Measurements from ENCODE around the gene OR4E1. TPM values are rescaled to one million over a fixed set of nuclear protein-coding genes. Genes with fewer than 3 reads are reported as not detected.

OR4E1 gene
- polyA plus RNA-seq, 2 of the 4 experiments (the other 2 are of a cell fraction), result not detected

DNA sequence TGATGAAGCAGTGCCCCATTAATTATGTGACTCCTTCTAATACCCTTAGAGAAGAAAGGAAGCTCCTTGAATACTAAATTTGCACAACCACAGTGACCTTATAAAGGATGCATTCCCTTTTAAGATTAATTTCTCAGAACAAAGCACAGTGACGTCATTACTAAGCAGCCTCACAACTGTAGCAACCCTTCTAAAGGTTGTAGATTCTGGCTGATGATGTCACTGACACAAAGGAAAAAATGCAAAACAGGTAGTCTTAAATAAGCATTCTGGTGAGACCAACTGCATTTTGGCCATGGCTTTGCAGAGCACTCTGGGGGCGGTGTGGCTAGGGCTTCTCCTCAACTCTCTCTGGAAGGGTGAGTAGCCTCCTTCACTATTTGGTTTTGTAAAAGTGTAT lies 38.4 kb upstream of the OR4E1 start:
- WGBS (ENCODE audit: missing lambda C conversion rate), result 40% methylated on average over 2 of the region's 2 CpGs
- DNase-seq (ENCODE audit: low read depth in 1 of 2, low spot score in 1 of 2) (no peak), ATAC-seq (no peak), FAIRE-seq (no peak)
- Histone ChIP-seq H3K4me1 (no peaks in the 10 kb centered on the region), H3K9me3 (peaks cover under 1% of the 10 kb centered on the region; the same call in 1 of the 3 replicates), H3K27ac (no peak overlapping the region), H3K4me2 (no peak overlapping the region), H3K4me3 (no peak overlapping the region)
- ChIA-PET CTCF (interaction anchor here (0.9 to 1.9 kb wide), 10 partner anchors 9 to 140 kb away, joined by 3 to 8 read pairs (median 4); no protein-coding TSS in a partner anchor), POLR2A (no interaction called here)
- TF ChIP-seq ESRRA (IDR thresholded peaks at IDR 0.05; ENCODE audit: borderline replicate concordance, low read length), result no peak

DNA sequence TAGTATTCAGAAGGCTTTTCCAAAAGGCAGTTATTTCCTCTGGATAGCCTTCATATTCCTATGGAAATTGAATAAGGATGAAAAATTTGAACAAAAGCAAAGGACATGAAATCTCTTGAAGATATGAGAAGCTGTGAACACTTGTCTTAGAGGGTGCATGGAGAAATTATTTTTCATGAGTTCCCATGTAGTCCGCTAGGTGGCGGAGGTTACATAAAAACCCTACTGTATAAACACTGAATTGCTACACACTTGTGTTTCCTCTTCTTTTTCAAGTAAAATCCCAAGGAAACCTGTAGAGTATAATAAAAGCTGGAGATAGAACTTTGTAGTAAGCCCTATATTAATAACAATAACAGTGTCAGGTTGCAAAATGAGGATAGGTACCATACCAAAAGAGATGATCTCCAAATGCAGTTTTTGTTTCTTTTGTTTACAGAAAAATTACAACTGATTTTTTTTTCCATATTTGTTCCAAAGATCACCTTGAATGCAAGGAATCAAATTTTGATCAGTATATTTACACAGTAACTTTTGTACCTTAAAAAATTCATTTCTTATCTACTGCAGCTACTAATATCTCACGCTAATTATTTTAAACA lies 37.8 kb upstream of the OR4E1 start:
- TF ChIP-seq RAD21 (conservative IDR thresholded peaks at IDR 0.05 in 1 of 2, IDR thresholded peaks at IDR 0.05 in 1 of 2) (peak in 1 of 2 experiments; percentile 33; a peak in 2 of 5 replicates), HEYL (CRISPR knock-in tag; IDR thresholded peaks at IDR 0.05) (no peak), CEBPB (IDR thresholded peaks at IDR 0.05) (0 out of 4 replicates have a peak, but pooled peaks of 1 of the 2 experiments have one; percentile 8), BHLHE40 (IDR thresholded peaks at IDR 0.05; ENCODE audit: low read depth, low read length) (no peak), HOXB13 (CRISPR knock-in tag; IDR thresholded peaks at IDR 0.05; ENCODE audit: low read depth) (no peak)
- TF ChIP-seq, protein P1, sequence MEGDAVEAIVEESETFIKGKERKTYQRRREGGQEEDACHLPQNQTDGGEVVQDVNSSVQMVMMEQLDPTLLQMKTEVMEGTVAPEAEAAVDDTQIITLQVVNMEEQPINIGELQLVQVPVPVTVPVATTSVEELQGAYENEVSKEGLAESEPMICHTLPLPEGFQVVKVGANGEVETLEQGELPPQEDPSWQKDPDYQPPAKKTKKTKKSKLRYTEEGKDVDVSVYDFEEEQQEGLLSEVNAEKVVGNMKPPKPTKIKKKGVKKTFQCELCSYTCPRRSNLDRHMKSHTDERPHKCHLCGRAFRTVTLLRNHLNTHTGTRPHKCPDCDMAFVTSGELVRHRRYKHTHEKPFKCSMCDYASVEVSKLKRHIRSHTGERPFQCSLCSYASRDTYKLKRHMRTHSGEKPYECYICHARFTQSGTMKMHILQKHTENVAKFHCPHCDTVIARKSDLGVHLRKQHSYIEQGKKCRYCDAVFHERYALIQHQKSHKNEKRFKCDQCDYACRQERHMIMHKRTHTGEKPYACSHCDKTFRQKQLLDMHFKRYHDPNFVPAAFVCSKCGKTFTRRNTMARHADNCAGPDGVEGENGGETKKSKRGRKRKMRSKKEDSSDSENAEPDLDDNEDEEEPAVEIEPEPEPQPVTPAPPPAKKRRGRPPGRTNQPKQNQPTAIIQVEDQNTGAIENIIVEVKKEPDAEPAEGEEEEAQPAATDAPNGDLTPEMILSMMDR (IDR thresholded peaks at IDR 0.05), result peak; percentile 66
- H3K9me3 ChIP-seq, result peaks cover 6% of the 10 kb centered on the region; the same call in 1 of the 3 replicates
- ATAC-seq, result peak; percentile 77 to 88; a peak in 4 of 6 replicates
- no peak overlapping the region for H3K27ac ChIP-seq
- ChIA-PET POLR2A (no interaction called here), CTCF (interaction anchor here (0.6 to 1.9 kb wide), 14 partner anchors 9 to 915 kb away, joined by 3 to 8 read pairs (median 4); no protein-coding TSS in a partner anchor)
- no peak overlapping the region for H3K4me2 ChIP-seq
- no peaks in the 10 kb centered on the region for H3K4me1 ChIP-seq
- H3K4me3 ChIP-seq, result no peak overlapping the region
- WGBS (ENCODE audit: missing lambda C conversion rate), result 16% methylated on average over 3 of the region's 3 CpGs
- DNase-seq (ENCODE audit: low read depth in 1 of 2, low spot score in 1 of 2), result peak; percentile 36 to 62
- no peak for FAIRE-seq

DNA sequence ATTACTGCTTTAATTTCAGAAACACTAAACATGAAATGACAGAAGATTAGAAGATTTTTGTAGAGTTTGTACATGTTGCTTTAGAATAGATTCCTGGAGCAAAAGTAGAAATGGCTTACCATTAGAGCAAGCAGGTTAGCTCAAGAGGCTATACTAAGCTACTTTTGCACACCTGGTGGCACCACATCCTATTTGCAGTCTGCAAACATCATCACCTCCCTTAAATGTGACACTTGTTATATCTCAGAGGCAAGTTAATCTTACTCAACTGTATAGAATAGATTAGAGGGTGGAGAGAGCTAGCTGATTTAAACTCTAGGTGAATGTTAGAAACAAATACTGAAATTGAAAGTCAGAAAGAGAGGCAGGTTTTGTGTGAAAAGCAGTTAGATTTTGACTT lies 30.7 kb upstream of the OR4E1 start:
- Histone ChIP-seq H3K4me1 (no peaks in the 10 kb centered on the region), H3K4me2 (no peak overlapping the region), H3K4me3 (no peak overlapping the region), H3K9me3 (peaks cover 7% of the 10 kb centered on the region; the same call in 1 of the 3 replicates), H3K27ac (no peak overlapping the region)
- ATAC-seq (no peak), FAIRE-seq (no peak), DNase-seq (ENCODE audit: low read depth in 1 of 2, low spot score in 1 of 2) (no peak)
- ChIA-PET POLR2A (no interaction called here), CTCF (no interaction called here)
- TF ChIP-seq MAZ (IDR thresholded peaks at IDR 0.05; ENCODE audit: borderline replicate concordance, low read depth, low read length), result no peak
- TF ChIP-seq, protein P2, sequence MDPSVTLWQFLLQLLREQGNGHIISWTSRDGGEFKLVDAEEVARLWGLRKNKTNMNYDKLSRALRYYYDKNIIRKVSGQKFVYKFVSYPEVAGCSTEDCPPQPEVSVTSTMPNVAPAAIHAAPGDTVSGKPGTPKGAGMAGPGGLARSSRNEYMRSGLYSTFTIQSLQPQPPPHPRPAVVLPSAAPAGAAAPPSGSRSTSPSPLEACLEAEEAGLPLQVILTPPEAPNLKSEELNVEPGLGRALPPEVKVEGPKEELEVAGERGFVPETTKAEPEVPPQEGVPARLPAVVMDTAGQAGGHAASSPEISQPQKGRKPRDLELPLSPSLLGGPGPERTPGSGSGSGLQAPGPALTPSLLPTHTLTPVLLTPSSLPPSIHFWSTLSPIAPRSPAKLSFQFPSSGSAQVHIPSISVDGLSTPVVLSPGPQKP (IDR thresholded peaks at IDR 0.05; ENCODE audit: low read depth, low read length), result no peak
- no peak for TF ChIP-seq SMC3 (IDR thresholded peaks at IDR 0.05)
- no peak for TF ChIP-seq PHF8 (IDR thresholded peaks at IDR 0.05; ENCODE audit: borderline replicate concordance, low read depth)
- no peak for TF ChIP-seq CBX8 (IDR thresholded peaks at IDR 0.05)
- TF ChIP-seq CHD4 (IDR thresholded peaks at IDR 0.05; ENCODE audit: borderline replicate concordance), result no peak
- TF ChIP-seq, protein P3, sequence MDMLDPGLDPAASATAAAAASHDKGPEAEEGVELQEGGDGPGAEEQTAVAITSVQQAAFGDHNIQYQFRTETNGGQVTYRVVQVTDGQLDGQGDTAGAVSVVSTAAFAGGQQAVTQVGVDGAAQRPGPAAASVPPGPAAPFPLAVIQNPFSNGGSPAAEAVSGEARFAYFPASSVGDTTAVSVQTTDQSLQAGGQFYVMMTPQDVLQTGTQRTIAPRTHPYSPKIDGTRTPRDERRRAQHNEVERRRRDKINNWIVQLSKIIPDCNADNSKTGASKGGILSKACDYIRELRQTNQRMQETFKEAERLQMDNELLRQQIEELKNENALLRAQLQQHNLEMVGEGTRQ (IDR thresholded peaks at IDR 0.05), result no peak
- TF ChIP-seq, protein P4, sequence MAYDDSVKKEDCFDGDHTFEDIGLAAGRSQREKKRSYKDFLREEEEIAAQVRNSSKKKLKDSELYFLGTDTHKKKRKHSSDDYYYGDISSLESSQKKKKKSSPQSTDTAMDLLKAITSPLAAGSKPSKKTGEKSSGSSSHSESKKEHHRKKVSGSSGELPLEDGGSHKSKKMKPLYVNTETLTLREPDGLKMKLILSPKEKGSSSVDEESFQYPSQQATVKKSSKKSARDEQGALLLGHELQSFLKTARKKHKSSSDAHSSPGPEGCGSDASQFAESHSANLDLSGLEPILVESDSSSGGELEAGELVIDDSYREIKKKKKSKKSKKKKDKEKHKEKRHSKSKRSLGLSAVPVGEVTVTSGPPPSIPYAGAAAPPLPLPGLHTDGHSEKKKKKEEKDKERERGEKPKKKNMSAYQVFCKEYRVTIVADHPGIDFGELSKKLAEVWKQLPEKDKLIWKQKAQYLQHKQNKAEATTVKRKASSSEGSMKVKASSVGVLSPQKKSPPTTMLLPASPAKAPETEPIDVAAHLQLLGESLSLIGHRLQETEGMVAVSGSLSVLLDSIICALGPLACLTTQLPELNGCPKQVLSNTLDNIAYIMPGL (CRISPR knock-in tag; IDR thresholded peaks at IDR 0.05; ENCODE audit: borderline replicate concordance), result no peak
- TF ChIP-seq, protein P5, sequence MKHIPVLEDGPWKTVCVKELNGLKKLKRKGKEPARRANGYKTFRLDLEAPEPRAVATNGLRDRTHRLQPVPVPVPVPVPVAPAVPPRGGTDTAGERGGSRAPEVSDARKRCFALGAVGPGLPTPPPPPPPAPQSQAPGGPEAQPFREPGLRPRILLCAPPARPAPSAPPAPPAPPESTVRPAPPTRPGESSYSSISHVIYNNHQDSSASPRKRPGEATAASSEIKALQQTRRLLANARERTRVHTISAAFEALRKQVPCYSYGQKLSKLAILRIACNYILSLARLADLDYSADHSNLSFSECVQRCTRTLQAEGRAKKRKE (CRISPR knock-in tag; IDR thresholded peaks at IDR 0.05; ENCODE audit: low read depth), result no peak
- TF ChIP-seq, protein P1 (IDR thresholded peaks at IDR 0.05), result no peak
- TF ChIP-seq EP300 (IDR thresholded peaks at IDR 0.05), result no peak
- TF ChIP-seq, protein P6, sequence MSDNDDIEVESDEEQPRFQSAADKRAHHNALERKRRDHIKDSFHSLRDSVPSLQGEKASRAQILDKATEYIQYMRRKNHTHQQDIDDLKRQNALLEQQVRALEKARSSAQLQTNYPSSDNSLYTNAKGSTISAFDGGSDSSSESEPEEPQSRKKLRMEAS (IDR thresholded peaks at IDR 0.05), result no peak
- no peak for TF ChIP-seq ESRRA (IDR thresholded peaks at IDR 0.05; ENCODE audit: borderline replicate concordance, low read length)
- TF ChIP-seq RCOR1 (IDR thresholded peaks at IDR 0.05; ENCODE audit: low read depth, low read length), result no peak

All from A549 (cell line).